HUDEP-2 (cell line): ENCODE results near the gene PITPNC1.
"Not testable (repeated sequence)": the region's sequence is repeated elsewhere in the genome, so short reads cannot be mapped to it uniquely, and the experiment has no call there.

Source experiments
- DNase-seq, 76 experiments: peaks; one replicate each; lab custom pipeline; 2025; ENCODE audit not compliant: unreplicated experiment in 76 of 76; lab: John Stamatoyannopoulos, UW

Gene PITPNC1

GRCh38 chr17:67503184-67503583 lies 126.1 kb downstream of the PITPNC1 start:
- no peak for DNase-seq

GRCh38 chr17:67503739-67504138 lies 126.7 kb downstream of the PITPNC1 start:
- no peak for DNase-seq

GRCh38 chr17:67504182-67504581 lies 127.1 kb downstream of the PITPNC1 start:
- no peak for DNase-seq

- DNase-seq, result no peak
Observed at GRCh38 chr17:67506966-67507365, 129.9 kb downstream of the PITPNC1 start.

- no peak for DNase-seq
Observed at GRCh38 chr17:67509390-67510287, 132.6 kb downstream of the PITPNC1 start.

GRCh38 chr17:67511012-67511411 lies 133.9 kb downstream of the PITPNC1 start:
- no peak for DNase-seq

GRCh38 chr17:67511804-67512203 lies 134.7 kb downstream of the PITPNC1 start:
- DNase-seq, result no peak

- DNase-seq, result no peak
Observed at GRCh38 chr17:67514998-67515397, 137.9 kb downstream of the PITPNC1 start.

GRCh38 chr17:67515490-67516083 lies 138.5 kb downstream of the PITPNC1 start:
- no peak for DNase-seq

GRCh38 chr17:67516571-67516970 lies 139.5 kb downstream of the PITPNC1 start:
- not testable (repeated sequence) for DNase-seq

- DNase-seq, result no peak
Observed at GRCh38 chr17:67517325-67517724, 140.2 kb downstream of the PITPNC1 start.

GRCh38 chr17:67518876-67519275 lies 141.8 kb downstream of the PITPNC1 start:
- DNase-seq, result no peak

- DNase-seq, result no peak
Observed at GRCh38 chr17:67519801-67520251, 142.7 kb downstream of the PITPNC1 start.

- no peak for DNase-seq
Observed at GRCh38 chr17:67520252-67520906, 143.3 kb downstream of the PITPNC1 start.

- DNase-seq, result no peak
Observed at GRCh38 chr17:67520916-67521774, 144.1 kb downstream of the PITPNC1 start.

GRCh38 chr17:67521775-67522069 lies 144.6 kb downstream of the PITPNC1 start:
- no peak for DNase-seq

- DNase-seq, result no peak
Observed at GRCh38 chr17:67523101-67523500, 146.0 kb downstream of the PITPNC1 start.

GRCh38 chr17:67525239-67526135 lies 148.4 kb downstream of the PITPNC1 start:
- DNase-seq, result no peak

- no peak for DNase-seq
Observed at GRCh38 chr17:67526700-67527099, 149.6 kb downstream of the PITPNC1 start.
